ENCODE data around the gene BID.

DNA sequence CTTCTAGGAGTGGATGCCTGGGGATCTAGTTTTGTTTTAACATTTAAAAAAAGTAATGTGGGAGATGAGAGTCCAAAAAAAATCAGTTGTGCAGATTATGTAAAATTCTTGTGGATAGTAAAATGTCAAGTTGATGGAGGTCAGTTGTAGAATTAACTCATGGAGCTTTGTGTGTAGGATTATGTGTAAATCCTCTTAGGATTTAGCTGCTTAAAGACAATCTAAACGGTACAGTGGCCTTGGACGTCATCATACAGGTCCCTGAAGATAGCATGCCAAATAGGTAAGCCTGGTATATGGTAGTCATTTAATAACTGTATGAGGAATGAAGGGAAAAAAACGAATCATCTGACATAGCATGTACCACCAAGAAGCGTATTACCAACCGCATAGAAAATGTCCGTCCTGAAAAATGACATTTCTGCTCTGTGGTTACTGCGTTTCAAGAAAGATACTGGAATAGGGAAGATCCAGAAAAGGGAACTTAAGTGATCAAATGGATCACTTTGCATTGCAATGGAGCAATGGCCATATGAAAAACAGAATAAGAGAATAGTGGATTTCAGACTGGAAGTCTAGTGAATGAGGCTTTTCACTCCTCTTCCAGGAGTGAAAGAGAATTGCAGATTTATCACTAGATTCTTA, 74.5 kb downstream of the BID start:
- TF ChIP-seq GATA2 (IDR thresholded peaks at IDR 0.05; ENCODE audit: low read depth, low read length) (no peak), GATA3 (IDR thresholded peaks at IDR 0.05; ENCODE audit: low read depth, low read length) (no peak)
